Hippocampal formation (tissue), 2 donors: ENCODE measurements around the gene C2CD4C.
"Not testable (repeated sequence)": the region's sequence is repeated elsewhere in the genome, so short reads cannot be mapped to it uniquely, and the experiment has no call there.

ENCODE experiments used
- DNase-seq, 2 donors: peaks; one replicate each; lab custom pipeline; 2025; lab: John Stamatoyannopoulos, UW

The C2CD4C gene

GRCh38 chr19:438416-438958 is 29.5 kb upstream of the C2CD4C start:
- no peak for DNase-seq

- no peak for DNase-seq
These were observed 28.1 kb upstream of the C2CD4C start for GRCh38 chr19:437041-437440.

- DNase-seq, result no peak
These were observed 27.5 kb upstream of the C2CD4C start for GRCh38 chr19:436413-436950.

GRCh38 chr19:435707-436412 is 26.9 kb upstream of the C2CD4C start:
- DNase-seq, result no peak

GRCh38 chr19:435056-435706 is 26.2 kb upstream of the C2CD4C start:
- no peak for DNase-seq

GRCh38 chr19:434152-434960 is 25.4 kb upstream of the C2CD4C start:
- DNase-seq, result no peak

GRCh38 chr19:430701-431100 is 21.8 kb upstream of the C2CD4C start:
- DNase-seq, result no peak

- no peak for DNase-seq
These were observed 19.2 kb upstream of the C2CD4C start for GRCh38 chr19:428149-428548.

GRCh38 chr19:427675-428074 is 18.7 kb upstream of the C2CD4C start:
- not testable (repeated sequence) for DNase-seq

- DNase-seq, result no peak
These were observed 17.9 kb upstream of the C2CD4C start for GRCh38 chr19:426725-427445.

GRCh38 chr19:425056-425455 is 16.1 kb upstream of the C2CD4C start:
- DNase-seq, result no peak

GRCh38 chr19:424546-424945 is 15.6 kb upstream of the C2CD4C start:
- DNase-seq, result no peak

- DNase-seq, result no peak
These were observed 14.9 kb upstream of the C2CD4C start for GRCh38 chr19:423691-424466.

GRCh38 chr19:422917-423226 is 13.9 kb upstream of the C2CD4C start:
- DNase-seq, result not testable (repeated sequence)

GRCh38 chr19:422213-422916 is 13.4 kb upstream of the C2CD4C start:
- DNase-seq, result no peak

GRCh38 chr19:419721-420515 is 11.0 kb upstream of the C2CD4C start:
- DNase-seq, result no peak

- DNase-seq, result no peak
These were observed 10.1 kb upstream of the C2CD4C start for GRCh38 chr19:418761-419671.

- no peak for DNase-seq
These were observed 7.5 kb upstream of the C2CD4C start for GRCh38 chr19:416416-416815.
